IPS DF 4.7 (cell line): ENCODE measurements around the gene PALMD.

Experiments used
- DNase-seq: peaks from one replicate; pipeline ENCODE4 v3.0.0-alpha.2; 2013; ENCODE audit warnings: low spot score; ENCODE audit errors: extremely low read depth

PALMD gene

DNA sequence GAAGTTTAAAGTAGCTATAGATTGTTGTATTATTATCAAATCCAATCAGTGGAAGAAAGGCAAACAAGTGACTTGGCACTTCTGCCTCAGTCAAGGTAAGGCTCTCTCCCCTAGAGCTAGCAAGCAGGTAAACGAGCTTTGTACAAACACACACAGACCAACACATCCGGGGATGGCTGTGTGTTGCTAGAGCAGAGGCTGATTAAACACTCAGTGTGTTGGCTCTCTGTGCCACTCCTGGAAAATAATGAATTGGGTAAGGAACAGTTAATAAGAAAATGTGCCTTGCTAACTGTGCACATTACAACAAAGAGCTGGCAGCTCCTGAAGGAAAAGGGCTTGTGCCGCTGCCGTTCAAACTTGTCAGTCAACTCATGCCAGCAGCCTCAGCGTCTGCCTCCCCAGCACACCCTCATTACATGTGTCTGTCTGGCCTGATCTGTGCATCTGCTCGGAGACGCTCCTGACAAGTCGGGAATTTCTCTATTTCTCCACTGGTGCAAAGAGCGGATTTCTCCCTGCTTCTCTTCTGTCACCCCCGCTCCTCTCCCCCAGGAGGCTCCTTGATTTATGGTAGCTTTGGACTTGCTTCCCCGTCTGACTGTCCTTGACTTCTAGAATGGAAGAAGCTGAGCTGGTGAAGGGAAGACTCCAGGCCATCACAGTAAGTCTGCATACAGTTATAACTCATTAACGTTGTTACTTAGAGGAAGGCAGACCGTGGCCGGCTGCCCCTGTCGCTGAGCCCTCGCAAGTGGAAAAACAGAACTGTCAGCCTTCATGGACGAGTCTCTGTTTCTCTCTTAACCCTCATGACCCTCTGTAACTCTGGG is at the start of gene PALMD:
Gene PALMD, plus strand, starts transcription at position 415 of the 833 bp plus-strand sequence. Its CDS starts 205 bp downstream, at position 620.
- no peak for DNase-seq

DNA sequence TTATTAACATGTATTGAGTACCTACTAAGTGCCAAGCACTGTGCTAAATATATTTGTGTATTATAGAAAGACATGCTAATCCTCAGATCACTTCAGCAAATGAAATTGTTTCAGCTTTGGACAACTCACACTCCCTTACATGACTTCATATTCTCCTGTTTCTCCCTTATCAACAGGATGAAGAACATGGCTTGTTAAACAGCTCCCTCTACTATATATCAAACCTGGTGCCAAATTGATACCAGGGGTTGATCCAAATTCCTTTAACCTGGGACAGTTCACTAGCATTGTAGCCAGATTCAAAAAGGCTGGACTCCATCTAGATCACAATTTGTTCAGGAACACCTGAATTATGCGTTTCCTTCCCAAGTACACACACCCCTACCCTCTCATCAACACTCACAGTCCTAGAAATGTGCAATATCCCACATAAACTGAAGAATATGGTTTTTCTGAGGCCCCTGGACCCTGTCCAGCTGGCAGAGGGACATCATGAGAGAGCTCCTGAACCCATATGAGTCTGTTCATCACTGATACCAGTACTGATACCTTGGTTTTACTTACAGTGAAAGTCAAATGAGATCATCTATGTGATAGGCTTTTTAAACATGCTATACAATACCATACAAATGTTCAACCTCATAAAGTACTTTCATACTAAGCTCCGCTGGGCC is 47.0 kb upstream of the PALMD start:
- DNase-seq, result no peak

- no peak for DNase-seq
Measured at GRCh38 chr1:99599678-99600175, 46.2 kb upstream of the PALMD start.

DNA sequence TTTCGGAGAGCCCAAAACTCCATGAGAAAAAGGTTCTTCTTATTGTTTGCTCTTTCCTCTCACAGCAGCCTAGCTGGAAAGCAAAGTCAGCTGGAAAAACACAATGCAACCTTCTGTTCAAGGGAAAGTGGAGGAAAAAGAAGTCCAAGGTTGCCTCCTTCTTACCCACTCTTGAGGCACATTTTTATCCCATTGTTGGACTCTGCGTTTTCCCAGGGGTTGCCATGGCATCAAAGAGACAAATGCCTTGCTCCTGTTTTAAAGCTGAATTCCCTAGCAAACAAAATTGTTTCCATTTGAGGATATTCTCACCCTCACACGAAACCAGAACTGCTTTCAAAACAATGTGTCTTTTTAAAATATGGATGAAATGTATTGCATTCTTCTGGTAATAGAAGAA is 45.1 kb upstream of the PALMD start:
- no peak for DNase-seq

DNA sequence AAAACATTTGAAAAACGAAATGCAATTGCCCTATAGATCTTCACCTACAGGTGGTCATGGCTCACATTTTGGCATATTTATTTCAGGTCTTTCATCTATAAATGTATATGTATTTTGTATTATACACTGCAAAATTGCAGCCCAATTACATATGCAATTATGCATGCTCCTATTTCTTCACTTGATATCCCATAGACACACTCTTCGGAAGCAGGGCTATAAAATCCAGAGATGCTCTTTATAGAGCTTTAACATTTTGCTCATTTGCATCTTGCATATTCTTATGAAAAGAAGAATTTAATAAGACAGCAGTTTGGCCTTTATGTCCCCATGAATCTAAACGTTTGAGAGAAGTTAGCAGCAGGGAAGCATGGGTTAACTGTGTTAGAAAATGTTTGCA is 44.7 kb upstream of the PALMD start:
- no peak for DNase-seq

DNA sequence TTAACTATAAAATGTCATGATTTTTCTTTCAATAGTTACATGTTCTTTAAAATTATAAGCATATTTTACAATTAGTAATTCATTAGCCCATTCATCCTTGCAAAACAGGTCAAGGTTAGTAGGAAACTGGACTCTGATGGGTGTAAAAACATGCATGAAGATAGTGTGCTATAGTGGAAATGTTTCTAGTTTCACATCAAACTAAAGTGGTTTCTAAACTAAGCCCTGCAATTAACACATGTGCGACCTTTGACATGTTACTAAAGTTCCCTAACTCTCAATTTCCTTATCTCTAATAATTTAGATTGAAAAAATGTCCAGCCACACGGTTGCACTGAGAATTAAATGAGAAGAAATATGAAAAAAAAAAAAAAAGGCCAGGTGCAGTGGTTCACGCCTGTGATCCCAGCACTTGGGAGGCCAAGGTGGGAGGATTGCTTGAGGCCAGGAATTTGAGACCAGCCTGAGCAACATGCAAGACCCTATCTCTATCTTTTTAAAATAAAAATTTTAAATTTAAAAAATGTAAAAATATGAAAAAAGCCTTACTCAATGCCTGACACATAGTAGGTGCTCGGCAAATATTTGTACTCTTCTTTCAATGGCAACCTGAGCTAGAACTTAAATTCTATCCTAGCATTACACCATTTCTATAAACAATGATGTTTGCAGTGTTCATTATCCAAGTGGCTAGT is 44.1 kb upstream of the PALMD start:
- no peak for DNase-seq

- no peak for DNase-seq
Measured at GRCh38 chr1:99602404-99602969, 43.4 kb upstream of the PALMD start.

DNA sequence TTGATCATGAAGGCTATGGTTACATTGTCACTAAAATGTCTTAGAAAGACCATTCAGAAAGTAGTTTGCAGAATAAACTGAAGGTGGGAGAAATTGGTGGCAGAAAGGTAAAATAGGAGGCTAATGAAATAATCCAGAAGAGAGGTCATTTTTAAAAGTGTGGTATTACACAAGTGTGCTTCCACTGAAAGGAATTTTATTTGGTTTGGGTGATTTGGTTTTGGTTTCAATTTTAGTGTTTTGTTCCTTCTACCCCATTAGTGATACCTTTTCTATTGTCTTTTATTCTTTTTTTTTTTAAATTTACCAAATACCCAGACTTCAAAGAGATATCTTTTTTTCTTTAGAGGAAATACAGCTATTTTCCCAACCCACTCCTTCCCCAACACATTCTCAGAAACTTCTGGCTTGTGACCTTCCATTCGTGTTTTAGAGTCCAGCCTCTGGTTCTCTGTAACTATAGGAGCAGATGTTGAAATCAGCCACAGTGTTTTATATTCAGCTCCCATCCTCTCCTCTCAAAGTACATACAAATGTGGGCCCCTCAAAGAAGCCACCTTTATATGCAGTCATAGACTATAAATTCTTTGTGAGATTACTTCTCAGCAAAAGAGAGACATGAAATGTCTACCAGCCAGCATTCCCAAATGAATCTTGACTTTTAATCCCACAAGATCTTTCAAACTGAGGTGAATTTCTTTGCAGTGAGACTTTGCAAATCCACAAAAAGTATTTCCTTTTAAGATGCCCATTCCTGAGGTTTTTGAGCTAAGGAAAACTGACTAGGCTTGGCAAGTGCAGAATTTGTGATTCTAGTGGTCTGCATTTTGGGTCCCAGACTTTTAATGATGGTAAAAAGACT is 42.0 kb upstream of the PALMD start:
- DNase-seq, result no peak

DNA sequence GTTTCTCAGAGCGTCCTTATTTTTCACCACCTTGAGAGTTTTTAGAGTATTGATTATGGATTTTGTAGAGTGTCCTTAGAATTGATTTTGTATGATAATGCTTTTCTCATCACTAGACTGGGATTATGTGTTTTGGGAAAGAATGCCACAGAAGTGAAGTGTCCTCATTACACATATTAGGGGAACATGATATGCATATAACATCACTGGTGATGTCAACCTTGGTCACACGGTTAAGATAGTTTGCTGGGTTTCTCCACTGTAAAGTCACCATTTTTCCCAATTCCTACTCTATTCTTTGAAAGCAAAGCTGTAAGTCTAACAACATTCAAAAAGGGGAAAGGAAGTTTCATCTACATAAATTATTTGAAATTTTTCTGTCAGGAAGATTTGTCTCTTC is 39.6 kb upstream of the PALMD start:
- no peak for DNase-seq

DNA sequence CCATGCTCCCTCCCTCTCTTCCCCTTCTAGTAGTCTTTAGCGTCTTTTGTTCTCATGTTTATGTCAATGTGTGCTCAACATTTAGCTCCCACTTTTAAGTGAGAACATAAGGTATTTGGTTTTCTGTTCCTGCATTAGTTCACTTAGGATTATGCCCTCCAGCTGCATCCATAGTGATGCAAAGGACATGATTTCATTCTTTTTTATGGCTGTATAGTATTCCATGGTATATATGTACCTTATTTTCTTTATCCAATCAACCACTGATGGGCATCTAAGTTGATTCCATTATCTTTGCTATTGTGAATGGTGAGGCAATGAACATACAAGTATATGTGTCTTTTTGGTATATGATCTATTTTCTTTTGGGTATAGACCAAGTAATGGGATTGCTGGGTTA is 38.3 kb upstream of the PALMD start:
- DNase-seq, result no peak

DNA sequence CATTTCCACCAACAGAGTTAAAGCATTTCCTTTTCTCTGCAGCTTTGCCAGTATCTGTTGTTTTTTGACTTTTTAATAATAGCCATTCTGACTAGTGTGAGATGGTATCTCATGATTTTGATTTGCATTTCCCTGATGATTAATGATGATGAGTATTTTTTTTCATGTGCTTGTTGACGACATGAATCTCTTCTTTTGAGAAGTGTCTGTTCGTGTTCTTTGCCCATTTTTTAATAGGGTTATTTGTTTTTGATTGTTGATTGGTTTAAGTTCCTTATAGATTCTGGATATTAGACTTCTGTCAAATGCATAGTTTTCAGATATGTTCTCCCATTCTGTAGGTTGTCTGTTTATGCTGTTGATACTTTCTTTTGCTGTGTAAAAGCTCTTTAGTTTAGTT is 37.9 kb upstream of the PALMD start:
- no peak for DNase-seq

DNA sequence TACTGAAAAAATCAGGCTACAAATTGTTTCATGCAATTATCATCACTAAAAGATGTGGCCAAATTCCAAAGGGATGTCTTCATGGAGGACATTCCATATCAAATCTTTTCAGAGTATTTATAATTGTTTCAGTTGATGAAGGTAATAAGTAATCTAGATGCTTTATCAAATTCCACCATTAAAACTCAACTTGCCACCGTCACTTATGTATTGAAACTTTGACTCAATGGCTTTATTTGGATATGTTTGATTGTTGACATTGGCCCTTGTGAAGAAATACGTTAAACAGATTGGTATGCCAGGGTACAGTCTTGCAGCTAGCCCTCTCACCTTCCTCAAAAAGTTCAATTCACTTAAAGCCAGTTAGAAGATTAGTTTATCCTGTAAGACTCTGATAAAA is 32.2 kb upstream of the PALMD start:
- DNase-seq, result no peak

- no peak for DNase-seq
Measured at GRCh38 chr1:99614728-99615127, 31.2 kb upstream of the PALMD start.

DNA sequence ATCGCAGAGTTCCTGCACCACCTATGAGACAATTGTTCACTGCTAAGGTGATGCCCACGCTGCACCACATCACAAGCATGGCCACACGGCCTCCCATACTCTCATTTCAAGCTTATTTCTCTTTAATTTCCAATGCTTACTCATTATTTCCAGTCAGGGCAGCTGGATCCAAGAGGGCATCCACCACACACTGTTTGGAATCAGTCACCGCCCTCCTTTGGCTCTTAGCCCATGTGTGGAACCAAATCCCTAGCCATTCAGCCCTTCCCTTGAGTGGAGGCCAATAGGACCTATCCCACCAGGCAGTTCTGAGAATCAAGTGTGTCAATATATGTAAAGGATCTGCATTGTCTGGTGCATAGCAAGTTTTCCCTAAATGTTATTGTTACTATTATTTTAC is 26.3 kb upstream of the PALMD start:
- DNase-seq, result no peak

DNA sequence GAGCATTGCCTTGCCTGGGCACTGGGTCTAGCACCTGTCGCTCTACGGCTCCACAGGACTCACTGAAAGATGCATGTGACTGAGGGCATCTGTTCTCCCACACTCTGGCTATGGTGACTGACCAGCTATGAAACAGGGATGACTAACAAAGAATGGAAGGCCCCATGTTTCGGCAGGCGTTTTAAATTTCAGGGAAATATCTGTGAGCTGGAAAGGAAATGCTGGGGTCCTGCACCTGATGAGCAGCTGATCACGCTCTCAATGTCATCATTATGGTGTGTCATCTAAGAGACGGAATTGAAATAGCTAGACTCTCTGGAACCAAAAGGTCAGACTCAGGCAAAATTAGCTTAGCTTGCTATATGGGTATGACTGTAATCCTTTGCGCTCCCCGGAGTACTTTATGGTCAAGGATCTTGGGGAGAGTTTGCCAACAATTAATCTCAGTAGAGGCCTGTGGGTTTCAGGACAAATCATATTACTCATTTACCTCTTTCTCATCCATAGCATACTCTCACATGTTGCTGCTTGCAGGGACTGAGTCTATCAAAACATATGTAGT is 24.5 kb upstream of the PALMD start:
- DNase-seq, result no peak

DNA sequence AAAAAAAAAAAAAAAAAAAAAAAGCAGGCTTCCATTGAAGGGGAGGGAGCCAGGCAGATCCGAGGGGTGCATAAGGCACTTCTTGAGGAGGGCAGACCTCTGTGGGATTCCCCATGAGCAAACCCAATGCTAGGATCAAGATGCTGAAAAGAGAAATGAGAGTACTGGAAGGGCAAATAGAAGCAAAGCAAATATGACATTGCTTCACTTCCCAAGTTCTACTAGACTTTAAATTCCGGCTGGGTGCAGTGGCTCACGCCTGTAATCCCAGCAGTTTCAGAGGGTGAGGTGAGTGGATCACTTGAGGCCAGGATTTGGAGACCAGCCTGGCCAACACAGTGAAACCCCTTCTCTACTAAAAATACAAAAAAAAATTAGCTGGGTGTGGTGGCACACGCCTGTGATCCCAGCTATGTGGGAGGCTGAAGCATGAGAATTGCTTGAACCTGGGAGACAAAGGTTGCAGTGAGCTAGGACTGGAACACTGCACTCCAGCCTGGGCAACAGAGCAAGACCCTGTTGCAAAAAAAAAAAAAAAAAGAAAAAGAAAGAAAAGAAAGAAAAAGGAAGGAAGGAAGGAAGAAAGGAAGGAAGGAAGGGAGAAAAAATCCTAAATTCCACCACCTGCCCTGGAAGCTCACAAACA is 23.1 kb upstream of the PALMD start:
- no peak for DNase-seq

GRCh38 chr1:99623554-99623953 is 22.4 kb upstream of the PALMD start:
- no peak for DNase-seq

DNA sequence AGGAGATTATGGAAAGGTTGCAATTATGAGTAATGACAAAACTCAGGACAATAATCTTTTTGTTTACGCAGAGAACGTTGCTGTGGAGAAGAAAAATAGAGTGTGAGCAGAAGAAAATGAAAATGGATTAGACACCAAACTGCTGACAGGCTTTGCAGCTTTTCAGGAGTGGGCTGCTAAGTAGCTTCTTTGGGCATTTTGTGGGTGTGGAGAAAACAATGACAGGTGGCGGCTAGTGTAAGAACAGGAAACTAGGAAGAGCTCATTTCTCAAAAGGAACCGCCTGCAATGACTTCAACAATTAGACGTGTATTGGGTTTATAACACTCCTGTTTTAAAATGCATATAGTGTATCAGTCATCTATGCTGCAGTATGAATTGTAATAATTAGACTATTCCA is 18.3 kb upstream of the PALMD start:
- DNase-seq, result no peak

GRCh38 chr1:99629164-99629563 is 16.7 kb upstream of the PALMD start:
- DNase-seq, result no peak

DNA sequence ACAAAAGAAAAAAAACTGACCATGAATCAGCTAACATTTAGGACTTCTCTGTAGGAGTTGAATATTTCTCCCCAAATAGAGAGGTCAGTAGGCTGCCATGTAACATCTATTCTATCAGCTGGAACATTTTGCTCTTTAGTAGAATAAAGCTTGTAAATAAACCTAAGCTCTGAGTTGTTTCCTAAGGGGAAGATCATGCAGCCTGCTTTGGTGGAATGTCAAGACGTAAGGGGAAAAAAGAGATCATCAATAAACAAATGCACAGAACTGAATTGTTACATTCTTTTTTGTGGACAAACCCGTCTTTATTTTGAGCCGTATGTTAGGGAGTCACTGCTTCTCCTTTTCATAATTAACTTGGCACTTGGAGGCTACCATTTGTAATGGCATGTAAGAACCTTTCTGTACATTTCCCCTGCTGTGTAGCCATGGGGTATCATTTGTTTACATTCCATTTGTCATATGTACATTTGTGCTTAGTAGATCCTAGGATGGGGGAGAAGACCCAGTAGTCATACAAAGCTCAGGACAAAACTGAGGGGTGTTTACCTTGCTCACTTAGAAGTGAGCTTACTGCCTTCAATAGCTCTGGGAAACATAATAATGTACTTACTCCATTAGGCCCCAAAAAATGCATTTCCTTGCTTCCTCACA is 10.8 kb upstream of the PALMD start:
- DNase-seq, result no peak
